GM13977 (cell line): ENCODE measurements around the gene SESN3.
"Not testable (repeated sequence)": the region's sequence is repeated elsewhere in the genome, so short reads cannot be mapped to it uniquely, and the experiment has no call there.

ENCODE experiments used
- DNase-seq: peaks from one replicate; pipeline ENCODE4 v3.0.0; 2012; ENCODE audit warnings: low spot score
- CTCF ChIP-seq: IDR thresholded peaks from 2 replicates; pipeline ENCODE4 v1.5.1; 2012; ENCODE audit warnings: mild to moderate bottlenecking, control low read depth; ENCODE audit not compliant: insufficient read depth; ENCODE audit errors: extremely low read depth, missing control alignments
- in situ Hi-C: fragments of 300-500 bp; cut with MboI; formaldehyde crosslinking; loops from one replicate; pipeline ENCODE4 v1.12.0; 2022; ENCODE audit warnings: low sequenced_read_pairs, low pct_unique_long_range_greater_than_20kb, mixed read lengths, inconsistent platforms; ENCODE audit not compliant: unreplicated experiment

Gene SESN3

DNA sequence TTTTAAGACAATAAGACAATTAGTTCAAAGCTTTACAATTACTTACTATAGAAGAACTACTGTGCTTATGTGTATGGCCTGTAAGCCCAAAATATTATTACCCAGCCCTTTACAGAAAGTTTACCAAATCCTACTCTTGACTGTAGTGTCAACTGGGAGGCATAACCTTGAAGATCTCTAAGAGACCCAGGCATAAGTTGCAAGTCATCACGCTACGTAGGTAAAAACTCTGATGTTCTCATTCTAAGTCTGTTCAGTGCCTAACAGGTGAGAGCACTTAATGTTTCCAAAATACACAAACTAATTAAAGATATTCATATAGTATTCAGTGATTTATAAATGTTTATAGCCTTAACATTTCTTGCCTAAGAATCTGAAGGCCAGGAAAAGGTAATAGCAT, 12.9 kb downstream of the SESN3 start:
- in situ Hi-C loops, result no loop called here

DNA sequence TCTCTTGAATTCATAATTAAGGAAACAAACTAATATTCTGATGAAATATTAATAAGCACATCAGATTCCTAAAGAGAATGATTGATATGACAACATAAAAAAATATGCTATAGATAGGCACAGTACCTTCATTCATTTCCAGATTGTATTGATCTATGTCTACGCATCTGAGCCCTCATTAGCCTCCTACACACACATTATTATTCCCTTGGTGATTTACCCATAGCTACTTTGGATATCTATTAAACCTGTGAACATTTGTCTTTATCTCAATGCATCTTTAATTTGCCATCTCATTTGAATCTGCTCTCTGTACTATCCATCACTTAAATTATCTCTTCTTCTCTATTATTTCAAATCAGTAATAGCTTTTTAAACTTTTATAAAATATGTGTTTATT, 18.4 kb downstream of the SESN3 start:
- DNase-seq, result no peak
- TF ChIP-seq CTCF, result no peak
- in situ Hi-C loops, result no loop called here

More for the DNA sequence above, 12.9 kb downstream of the SESN3 start:
- TF ChIP-seq CTCF, result no peak
- DNase-seq, result no peak

DNA sequence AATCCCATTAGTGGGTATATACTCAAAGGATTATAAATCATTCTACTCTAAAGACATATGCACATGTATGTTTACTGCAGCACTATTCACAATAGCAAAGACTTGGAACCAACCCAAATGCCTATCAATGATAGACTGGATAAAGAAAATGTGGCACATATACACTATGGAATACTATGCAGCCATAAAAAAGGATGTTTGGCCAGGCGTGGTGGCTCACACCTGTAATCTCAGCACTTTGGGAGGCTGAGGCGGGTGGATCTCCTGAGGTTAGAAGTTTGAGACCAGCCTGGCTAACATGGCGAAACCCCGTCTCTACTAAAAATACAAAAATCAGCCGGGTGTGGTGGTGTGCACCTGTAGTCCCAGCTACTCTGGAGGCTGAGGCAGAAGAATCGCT, 21.5 kb downstream of the SESN3 start:
- in situ Hi-C loops, DNase-seq: not testable (repeated sequence)

- in situ Hi-C loops, result no loop called here
- no peak for TF ChIP-seq CTCF
- no peak for DNase-seq
Observed at GRCh38 chr11:95200781-95201457, 30.1 kb downstream of the SESN3 start.

DNA sequence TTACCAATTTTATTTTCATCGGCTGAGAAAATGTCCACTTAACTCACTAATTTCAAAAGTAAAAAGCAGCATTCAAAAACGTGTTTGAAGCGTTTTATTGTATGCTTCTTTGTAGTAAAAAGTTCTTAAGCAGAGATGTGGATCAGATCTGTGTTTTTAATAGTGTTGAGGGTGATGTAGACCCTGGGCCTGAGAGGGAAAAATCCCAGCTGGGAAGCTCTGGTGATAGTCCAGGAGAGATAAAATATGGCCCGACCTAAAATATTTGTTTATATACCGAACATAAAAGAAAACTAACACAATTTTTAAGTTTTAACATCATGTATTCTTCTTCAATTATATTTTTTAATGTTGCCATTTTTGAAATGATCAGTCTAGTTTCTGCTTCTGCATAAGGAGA, 35.2 kb downstream of the SESN3 start:
- DNase-seq, result no peak
- TF ChIP-seq CTCF, result no peak
- in situ Hi-C loops, result no loop called here

DNA sequence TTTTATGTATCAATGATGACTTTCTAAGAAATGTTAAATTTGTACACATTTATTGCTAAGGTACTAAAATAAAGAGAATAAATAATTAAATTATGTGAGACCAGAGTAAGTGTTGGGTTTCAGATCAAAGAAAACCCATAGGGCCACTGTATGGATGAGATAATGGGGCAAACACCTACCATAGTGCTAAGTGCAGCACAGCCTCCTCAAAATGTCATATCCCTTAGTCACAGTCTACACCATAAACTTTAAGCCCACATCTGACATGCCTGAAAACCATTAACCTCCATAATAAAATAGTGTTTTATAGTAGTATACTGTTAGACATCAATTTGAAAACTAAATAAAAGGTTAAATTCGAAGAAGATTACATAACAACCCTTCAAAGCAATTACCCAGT, 37.5 kb downstream of the SESN3 start:
- in situ Hi-C loops, result no loop called here
- no peak for TF ChIP-seq CTCF
- DNase-seq, result no peak

GRCh38 chr11:95192717-95193116, 38.3 kb downstream of the SESN3 start:
- no peak for TF ChIP-seq CTCF
- in situ Hi-C loops, result no loop called here
- no peak for DNase-seq
